GM23248 (cell line): ENCODE results near the gene MALSU1.

Experiments used
- EZH2 ChIP-seq: fragments of 200-600 bp; sonication (generic); IDR thresholded peaks from 2 replicates; pipeline ENCODE4 v1.6.1; 2018; ENCODE audit warnings: antibody characterized with exemption, mild to moderate bottlenecking; ENCODE audit not compliant: insufficient read depth, poor library complexity, severe bottlenecking
- EZH2phosphoT487 ChIP-seq: fragments of 200-600 bp; sonication (generic); IDR thresholded peaks from 2 replicates; pipeline ENCODE4 v1.6.1; 2018; ENCODE audit warnings: antibody characterized with exemption, moderate library complexity, mild to moderate bottlenecking, low read depth; ENCODE audit not compliant: insufficient read depth

DNA sequence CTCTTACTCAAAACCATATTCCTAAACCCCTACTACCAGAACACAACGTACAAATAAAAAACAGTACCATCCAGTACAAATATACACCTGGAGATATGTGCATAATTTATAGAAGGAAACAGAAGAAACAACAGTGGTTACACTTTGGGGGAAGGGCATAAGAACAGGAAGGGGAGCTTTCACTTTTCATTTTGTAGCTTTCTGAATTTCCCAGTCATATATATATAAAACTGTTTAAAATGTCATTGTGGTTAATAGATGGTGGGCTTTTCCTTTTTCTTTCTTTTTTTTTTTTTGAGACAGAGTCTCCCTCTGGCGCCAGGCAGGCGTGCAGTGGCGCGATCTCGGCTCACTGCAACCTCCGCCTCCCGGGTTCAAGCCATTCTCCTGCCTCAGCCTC lies 47.2 kb downstream of the MALSU1 start:
- TF ChIP-seq EZH2phosphoT487, result no peak
- TF ChIP-seq EZH2, result no peak
